Nephron progenitor cell (in vitro differentiated cells): ENCODE measurements around the gene CRYGA.
"Not testable (repeated sequence)": the region's sequence is repeated elsewhere in the genome, so short reads cannot be mapped to it uniquely, and the experiment has no call there.

ENCODE experiments used
- DNase-seq: peaks from one replicate; pipeline ENCODE4 v3.0.0; 2021
- H3K27ac Mint-ChIP-seq: 2 replicates; pipeline ENCODE4 v1.8.0; 2021; ENCODE audit warnings: mild to moderate bottlenecking, moderate library complexity, mixed read lengths
- H3K27me3 Mint-ChIP-seq: 2 replicates; pipeline ENCODE4 v1.8.0; 2021; ENCODE audit warnings: mild to moderate bottlenecking, low read depth, mixed read lengths; ENCODE audit not compliant: poor library complexity
- H3K36me3 Mint-ChIP-seq: 2 replicates; pipeline ENCODE4 v1.8.0; 2021; ENCODE audit warnings: low read depth, mixed read lengths
- H3K4me1 Mint-ChIP-seq: 2 replicates; pipeline ENCODE4 v1.8.0; 2021; ENCODE audit warnings: mixed read lengths
- H3K4me3 Mint-ChIP-seq: 2 replicates; pipeline ENCODE4 v1.8.0; 2021; ENCODE audit warnings: mild to moderate bottlenecking, moderate library complexity, mixed read lengths
- H3K9me3 Mint-ChIP-seq: 2 replicates; pipeline ENCODE4 v1.8.0; 2021; ENCODE audit warnings: mild to moderate bottlenecking, moderate library complexity, mixed read lengths
- TF ChIP-seq, protein P1 (sequence below): fragments of 200-600 bp; sonication (generic); IDR thresholded peaks from 2 replicates; pipeline ENCODE4 v1.5.0; 2021; ENCODE audit warnings: antibody characterized with exemption

CRYGA gene

DNA sequence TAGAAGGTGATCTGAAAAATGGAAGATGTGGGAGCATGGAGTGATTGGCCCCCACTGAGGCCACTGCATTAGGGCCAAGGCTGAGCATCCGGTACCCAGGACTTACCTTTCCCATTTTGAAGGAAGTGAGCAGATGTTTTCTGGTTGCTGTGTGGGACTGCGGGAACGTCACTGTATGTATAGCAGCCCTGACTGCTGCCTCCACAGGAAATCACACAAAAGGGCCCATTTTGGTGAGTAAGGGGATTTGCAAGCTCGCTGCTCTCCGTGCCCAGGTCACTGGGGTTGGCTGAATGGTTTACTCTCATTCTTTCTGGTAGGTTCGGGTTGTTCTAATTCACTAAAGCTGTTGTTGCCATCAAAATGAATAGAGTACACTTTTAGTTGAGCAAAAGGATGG is 17.4 kb downstream of the CRYGA start, which contains the start of gene CRYGB:
TSS of gene CRYGB (minus strand) at position 153 of the 400 bp plus-strand sequence. CDS start at position 115, 38 bp downstream.
- Mint-ChIP-seq H3K27me3 (no peaks in the 10 kb centered on the region), H3K36me3 (no peaks in the 10 kb centered on the region), H3K9me3 (peaks cover 11% of the 10 kb centered on the region), H3K4me3 (no peak within 1 kb of the TSS), H3K4me1 (peaks cover 11% of the 10 kb centered on the region), H3K27ac (peak within 1 kb of the TSS; percentile 44)
- no peak for DNase-seq
- TF ChIP-seq, protein P1, sequence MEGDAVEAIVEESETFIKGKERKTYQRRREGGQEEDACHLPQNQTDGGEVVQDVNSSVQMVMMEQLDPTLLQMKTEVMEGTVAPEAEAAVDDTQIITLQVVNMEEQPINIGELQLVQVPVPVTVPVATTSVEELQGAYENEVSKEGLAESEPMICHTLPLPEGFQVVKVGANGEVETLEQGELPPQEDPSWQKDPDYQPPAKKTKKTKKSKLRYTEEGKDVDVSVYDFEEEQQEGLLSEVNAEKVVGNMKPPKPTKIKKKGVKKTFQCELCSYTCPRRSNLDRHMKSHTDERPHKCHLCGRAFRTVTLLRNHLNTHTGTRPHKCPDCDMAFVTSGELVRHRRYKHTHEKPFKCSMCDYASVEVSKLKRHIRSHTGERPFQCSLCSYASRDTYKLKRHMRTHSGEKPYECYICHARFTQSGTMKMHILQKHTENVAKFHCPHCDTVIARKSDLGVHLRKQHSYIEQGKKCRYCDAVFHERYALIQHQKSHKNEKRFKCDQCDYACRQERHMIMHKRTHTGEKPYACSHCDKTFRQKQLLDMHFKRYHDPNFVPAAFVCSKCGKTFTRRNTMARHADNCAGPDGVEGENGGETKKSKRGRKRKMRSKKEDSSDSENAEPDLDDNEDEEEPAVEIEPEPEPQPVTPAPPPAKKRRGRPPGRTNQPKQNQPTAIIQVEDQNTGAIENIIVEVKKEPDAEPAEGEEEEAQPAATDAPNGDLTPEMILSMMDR = no peak

DNA sequence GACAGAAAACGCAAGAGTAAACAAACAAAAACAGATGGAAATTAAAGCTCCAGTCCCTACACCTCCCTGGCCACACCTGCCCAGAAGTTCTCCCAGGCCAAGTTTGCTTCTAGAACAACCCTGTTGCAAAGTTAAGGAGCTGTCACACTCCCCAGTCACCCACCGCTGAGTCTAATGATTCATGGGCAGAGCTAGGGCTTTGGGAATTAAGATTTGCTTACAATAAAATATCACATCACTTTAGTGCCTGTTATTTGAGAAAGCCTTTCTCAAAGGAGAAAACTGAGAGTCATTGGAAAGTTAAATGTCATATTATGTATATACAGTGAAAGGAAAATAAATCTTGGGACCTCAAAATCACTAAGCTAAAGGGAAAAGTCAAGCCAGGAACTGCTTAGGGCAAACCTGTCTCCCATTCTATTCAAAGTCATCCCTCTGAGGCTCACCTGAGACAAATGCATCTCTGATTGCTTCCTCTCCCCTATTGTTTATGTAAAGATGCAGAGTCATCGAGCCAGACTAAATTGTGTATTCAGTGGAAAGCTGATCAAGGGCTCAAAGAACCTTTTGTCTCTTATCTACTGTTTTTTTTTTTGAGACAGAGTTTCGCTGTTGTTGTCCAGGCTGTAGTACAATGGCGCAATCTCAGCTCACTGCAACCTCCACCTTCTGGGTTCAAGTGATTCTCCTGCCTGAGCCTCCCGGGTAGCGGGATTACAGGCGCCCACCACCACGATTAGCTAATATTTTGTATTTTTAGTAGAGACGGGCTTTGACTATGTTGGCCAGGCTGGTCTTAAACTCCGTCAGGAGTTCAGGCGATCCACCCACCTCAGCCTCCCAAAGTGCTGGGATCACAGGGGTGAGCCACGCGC is 20.2 kb downstream of the CRYGA start:
- Mint-ChIP-seq H3K27me3 (no peaks in the 10 kb centered on the region), H3K36me3 (no peaks in the 10 kb centered on the region), H3K9me3 (peaks cover 24% of the 10 kb centered on the region), H3K4me3 (no peak overlapping the region), H3K4me1 (peaks cover 11% of the 10 kb centered on the region), H3K27ac (peak overlapping the region; percentile 4)
- TF ChIP-seq, protein P1 = no peak
- DNase-seq = no peak

DNA sequence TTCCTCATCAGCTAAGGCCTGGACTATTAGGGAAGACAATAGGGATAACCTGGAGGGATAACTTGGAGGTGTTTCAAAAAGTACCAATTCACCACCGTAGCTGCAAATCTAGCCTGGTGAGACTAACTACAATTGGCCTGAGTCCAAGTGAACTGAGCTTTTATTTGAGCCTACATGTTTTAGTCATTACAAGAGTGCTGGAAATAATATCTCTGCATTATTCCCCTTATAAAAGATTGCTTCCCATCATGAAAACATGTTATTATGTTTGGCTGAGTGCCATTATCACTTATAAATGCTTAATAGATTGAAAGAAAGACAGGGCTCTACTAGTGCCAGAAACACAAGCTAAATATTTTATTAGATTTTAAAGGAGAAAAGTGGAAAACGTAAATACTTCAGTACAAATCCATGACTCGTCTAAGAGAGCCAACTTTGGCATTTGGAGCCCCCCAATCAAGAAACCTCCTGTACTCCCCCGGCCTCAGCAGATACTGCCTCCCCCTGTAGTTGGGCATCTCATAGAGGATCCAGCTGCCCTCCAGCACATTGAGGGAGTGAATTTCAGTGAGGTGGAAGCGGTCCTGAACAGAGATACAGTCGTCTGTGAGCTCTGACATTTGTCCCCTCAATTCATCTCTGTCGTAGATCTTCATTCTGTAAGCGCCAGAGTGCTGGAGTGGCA is 21.0 kb downstream of the CRYGA start:
- Mint-ChIP-seq H3K9me3 (peaks cover 31% of the 10 kb centered on the region), H3K4me3 (no peak overlapping the region), H3K27me3 (no peaks in the 10 kb centered on the region), H3K27ac (peak overlapping the region; percentile 4), H3K4me1 (peaks cover 11% of the 10 kb centered on the region), H3K36me3 (no peaks in the 10 kb centered on the region)
- DNase-seq = no peak
- TF ChIP-seq, protein P1 = no peak

DNA sequence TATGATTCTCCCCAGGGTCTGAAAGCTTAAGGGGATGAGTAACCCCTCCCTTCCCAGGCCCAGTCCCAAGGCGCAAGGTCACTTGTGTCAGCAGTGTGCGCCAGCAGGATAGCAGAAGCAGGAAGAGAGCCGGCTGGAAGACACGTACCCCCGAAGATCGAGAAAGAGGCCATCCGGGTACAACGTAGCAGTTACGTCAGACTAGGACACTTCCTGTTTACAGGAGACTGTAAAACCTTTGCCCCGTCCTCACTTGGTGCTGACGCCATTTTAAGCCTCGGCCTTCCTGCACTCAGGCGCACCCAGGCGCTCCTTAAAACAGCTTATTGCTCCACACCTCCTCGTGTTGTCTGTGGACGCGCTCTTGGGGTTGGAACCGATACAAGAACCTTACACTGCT is 23.9 kb downstream of the CRYGA start:
- H3K27ac Mint-ChIP-seq = no peak overlapping the region
- H3K36me3 Mint-ChIP-seq = no peaks in the 10 kb centered on the region

DNA sequence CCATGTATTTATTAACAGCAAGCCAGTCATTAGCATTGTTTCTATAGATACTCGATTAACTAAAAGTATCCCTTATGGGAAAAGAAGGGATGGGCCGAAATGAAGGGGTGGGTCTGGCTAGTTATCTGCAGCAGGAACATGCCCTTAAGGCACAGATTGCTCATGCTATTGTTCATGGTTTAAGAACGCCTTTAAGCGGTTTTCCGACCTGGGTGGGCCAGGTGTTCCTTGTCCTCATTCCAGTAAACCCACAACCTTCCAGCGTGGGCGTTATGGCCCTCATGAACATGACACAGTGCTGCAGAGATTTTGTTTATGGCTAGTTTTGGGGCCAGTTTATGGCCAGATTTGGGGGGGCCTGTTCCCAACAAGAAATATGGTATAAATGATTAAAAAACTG is 25.1 kb downstream of the CRYGA start:
- H3K4me1 Mint-ChIP-seq, H3K27me3 Mint-ChIP-seq, H3K27ac Mint-ChIP-seq, H3K4me3 Mint-ChIP-seq, H3K36me3 Mint-ChIP-seq, DNase-seq: not testable (repeated sequence)
- peaks cover 28% of the 10 kb centered on the region for H3K9me3 Mint-ChIP-seq

More for the DNA sequence above, 23.9 kb downstream of the CRYGA start:
- DNase-seq = no peak
- TF ChIP-seq, protein P1 = no peak
- Mint-ChIP-seq H3K27me3 (no peaks in the 10 kb centered on the region), H3K4me3 (no peak overlapping the region), H3K4me1 (peaks cover 11% of the 10 kb centered on the region), H3K9me3 (peaks cover 28% of the 10 kb centered on the region)

DNA sequence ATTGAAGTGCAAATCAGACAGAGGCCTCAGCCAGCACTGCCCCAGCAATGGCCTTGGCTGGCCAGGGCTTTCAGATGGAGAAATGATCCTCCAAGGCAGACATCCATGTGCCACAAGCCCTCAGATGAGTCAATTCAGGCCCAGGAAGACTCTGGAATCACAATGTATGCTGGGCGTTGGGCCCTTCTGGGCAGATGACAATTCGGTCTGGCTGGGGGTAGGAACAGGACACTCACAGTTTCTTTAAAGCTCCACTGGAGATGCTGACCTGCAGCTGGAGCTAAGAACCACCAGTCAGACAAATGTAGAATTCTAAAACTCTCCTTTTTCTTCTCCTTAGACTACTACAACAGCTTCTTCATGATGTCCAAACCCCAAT is 26.7 kb downstream of the CRYGA start:
- Mint-ChIP-seq H3K4me1 (no peaks in the 10 kb centered on the region), H3K27me3 (no peaks in the 10 kb centered on the region), H3K9me3 (peaks cover 28% of the 10 kb centered on the region), H3K4me3 (no peak overlapping the region), H3K27ac (peak overlapping the region; percentile 21), H3K36me3 (no peaks in the 10 kb centered on the region)
- TF ChIP-seq, protein P1 = no peak
- no peak for DNase-seq
